GM18517 (cell line): ENCODE data around the gene GKN2.

Source experiments
- ATAC-seq: cut with Tn5 transposase; IDR thresholded peaks from one replicate; pipeline ENCODE4 v1.9.1; 2021; ENCODE audit warnings: mild to moderate bottlenecking, moderate library complexity; ENCODE audit not compliant: unreplicated experiment

Gene GKN2

GRCh38 chr2:68952887-68953521, at the start of gene GKN2:
Gene GKN2, minus strand, starts transcription at chr2:68952893. Its CDS starts 32 bp downstream, at chr2:68952861.
- ATAC-seq, result no peak

- ATAC-seq, result no peak
Observed at GRCh38 chr2:69001879-69002278, 49.2 kb upstream of the GKN2 start.

- ATAC-seq, result no peak
Observed at GRCh38 chr2:68997401-68997800, 44.7 kb upstream of the GKN2 start.

GRCh38 chr2:68995916-68996315, 43.2 kb upstream of the GKN2 start:
- no peak for ATAC-seq

- ATAC-seq, result no peak
Observed at GRCh38 chr2:68994864-68995263, 42.2 kb upstream of the GKN2 start.

GRCh38 chr2:68993660-68994059, 41.0 kb upstream of the GKN2 start:
- no peak for ATAC-seq

GRCh38 chr2:68992933-68993332, 40.2 kb upstream of the GKN2 start:
- ATAC-seq, result no peak

GRCh38 chr2:68992341-68992740, 39.6 kb upstream of the GKN2 start:
- no peak for ATAC-seq

GRCh38 chr2:68989035-68989434, 36.3 kb upstream of the GKN2 start:
- no peak for ATAC-seq

- ATAC-seq, result no peak
Observed at GRCh38 chr2:68987021-68987503, 34.4 kb upstream of the GKN2 start.

GRCh38 chr2:68980956-68981355, 28.3 kb upstream of the GKN2 start:
- no peak for ATAC-seq

- ATAC-seq, result no peak
Observed at GRCh38 chr2:68978098-68978497, 25.4 kb upstream of the GKN2 start.

GRCh38 chr2:68977453-68977852, 24.8 kb upstream of the GKN2 start:
- ATAC-seq, result no peak

GRCh38 chr2:68975844-68976243, 23.2 kb upstream of the GKN2 start:
- ATAC-seq, result no peak

GRCh38 chr2:68974946-68975665, 22.4 kb upstream of the GKN2 start:
- ATAC-seq, result no peak

GRCh38 chr2:68974251-68974650, 21.6 kb upstream of the GKN2 start, which contains the start of gene GKN1:
Gene GKN1, plus strand, starts transcription at chr2:68974636. Its CDS starts 42 bp downstream, at chr2:68974678.
- no peak for ATAC-seq

GRCh38 chr2:68971591-68972231, 19.0 kb upstream of the GKN2 start:
- ATAC-seq, result no peak

- ATAC-seq, result no peak
Observed at GRCh38 chr2:68970566-68971265, 18.0 kb upstream of the GKN2 start.

- no peak for ATAC-seq
Observed at GRCh38 chr2:68969736-68970490, 17.2 kb upstream of the GKN2 start.

GRCh38 chr2:68968221-68968620, 15.5 kb upstream of the GKN2 start:
- ATAC-seq, result no peak

GRCh38 chr2:68964282-68964681, 11.6 kb upstream of the GKN2 start:
- ATAC-seq, result no peak
